Chondrocyte (in vitro differentiated cells): Measurements from ENCODE around the gene DTX3. TPM values are rescaled to one million over a fixed set of nuclear protein-coding genes. Genes with fewer than 3 reads are reported as not detected.
A peak's percentile ranks its signal among the peaks of the same experiment; 100 is the strongest.

Experiments used
- DNase-seq: peaks from one replicate; pipeline ENCODE4 v3.0.0; 2021; ENCODE audit warnings: mixed read lengths, low spot score
- H3K27ac Mint-ChIP-seq: one replicate; pipeline ENCODE4 v1.8.0; 2021; ENCODE audit warnings: mild to moderate bottlenecking, moderate library complexity, mixed read lengths; ENCODE audit not compliant: unreplicated experiment
- H3K27me3 Mint-ChIP-seq: 2 replicates; pipeline ENCODE4 v1.8.0; 2021; ENCODE audit warnings: low read depth, mixed read lengths
- H3K36me3 Mint-ChIP-seq: 2 replicates; pipeline ENCODE4 v1.8.0; 2021; ENCODE audit warnings: low read depth, mixed read lengths
- H3K4me1 Mint-ChIP-seq: 2 replicates; pipeline ENCODE4 v1.8.0; 2021; ENCODE audit warnings: low read depth, mild to moderate bottlenecking, mixed read lengths
- H3K4me3 Mint-ChIP-seq: one replicate; pipeline ENCODE4 v1.8.0; 2021; ENCODE audit warnings: mild to moderate bottlenecking, moderate library complexity, mixed read lengths; ENCODE audit not compliant: unreplicated experiment
- H3K9me3 Mint-ChIP-seq: 2 replicates; pipeline ENCODE4 v1.8.0; 2021; ENCODE audit warnings: low read depth, mixed read lengths
- total RNA-seq: library from RNA; stranded (reverse); gene quantifications from 3 replicates; pipeline ENCODE4 v1.2.1, GENCODE V29; 2021
- TF ChIP-seq, protein P1 (sequence below): fragments of 200-600 bp; sonication (generic); IDR thresholded peaks from 2 replicates; pipeline ENCODE4 v1.5.0; 2021; ENCODE audit warnings: antibody characterized with exemption, mild to moderate bottlenecking, moderate library complexity

Gene DTX3
- total RNA-seq, 1 donor from 2014 or later: 29.8 TPM

DNA sequence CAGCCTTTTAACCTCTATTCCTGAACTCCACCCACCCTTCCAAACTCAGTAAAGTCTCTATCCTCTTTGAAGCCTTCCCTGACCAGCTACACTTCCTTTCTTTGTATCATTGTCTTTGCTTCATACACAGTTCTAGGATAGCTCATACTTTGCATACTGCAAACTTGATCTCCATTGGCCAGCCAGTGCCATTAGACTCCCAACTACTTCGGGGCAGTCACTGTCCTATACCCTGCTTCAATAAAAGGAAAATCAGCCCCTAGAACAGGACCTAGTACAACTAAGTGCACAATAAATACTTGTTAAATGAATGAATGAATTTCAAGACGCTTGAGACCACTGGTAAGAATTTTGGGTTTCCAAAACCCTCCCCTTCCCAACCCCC, 14.2 kb upstream of the DTX3 start:
- H3K4me3 Mint-ChIP-seq: peak overlapping the region; percentile 92
- peaks cover 4% of the 10 kb centered on the region for H3K36me3 Mint-ChIP-seq
- TF ChIP-seq, protein P1, sequence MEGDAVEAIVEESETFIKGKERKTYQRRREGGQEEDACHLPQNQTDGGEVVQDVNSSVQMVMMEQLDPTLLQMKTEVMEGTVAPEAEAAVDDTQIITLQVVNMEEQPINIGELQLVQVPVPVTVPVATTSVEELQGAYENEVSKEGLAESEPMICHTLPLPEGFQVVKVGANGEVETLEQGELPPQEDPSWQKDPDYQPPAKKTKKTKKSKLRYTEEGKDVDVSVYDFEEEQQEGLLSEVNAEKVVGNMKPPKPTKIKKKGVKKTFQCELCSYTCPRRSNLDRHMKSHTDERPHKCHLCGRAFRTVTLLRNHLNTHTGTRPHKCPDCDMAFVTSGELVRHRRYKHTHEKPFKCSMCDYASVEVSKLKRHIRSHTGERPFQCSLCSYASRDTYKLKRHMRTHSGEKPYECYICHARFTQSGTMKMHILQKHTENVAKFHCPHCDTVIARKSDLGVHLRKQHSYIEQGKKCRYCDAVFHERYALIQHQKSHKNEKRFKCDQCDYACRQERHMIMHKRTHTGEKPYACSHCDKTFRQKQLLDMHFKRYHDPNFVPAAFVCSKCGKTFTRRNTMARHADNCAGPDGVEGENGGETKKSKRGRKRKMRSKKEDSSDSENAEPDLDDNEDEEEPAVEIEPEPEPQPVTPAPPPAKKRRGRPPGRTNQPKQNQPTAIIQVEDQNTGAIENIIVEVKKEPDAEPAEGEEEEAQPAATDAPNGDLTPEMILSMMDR: no peak
- H3K9me3 Mint-ChIP-seq: no peaks in the 10 kb centered on the region
- no peaks in the 10 kb centered on the region for H3K27me3 Mint-ChIP-seq
- DNase-seq: no peak
- no peak overlapping the region for H3K27ac Mint-ChIP-seq
- H3K4me1 Mint-ChIP-seq: peaks cover 26% of the 10 kb centered on the region

DNA sequence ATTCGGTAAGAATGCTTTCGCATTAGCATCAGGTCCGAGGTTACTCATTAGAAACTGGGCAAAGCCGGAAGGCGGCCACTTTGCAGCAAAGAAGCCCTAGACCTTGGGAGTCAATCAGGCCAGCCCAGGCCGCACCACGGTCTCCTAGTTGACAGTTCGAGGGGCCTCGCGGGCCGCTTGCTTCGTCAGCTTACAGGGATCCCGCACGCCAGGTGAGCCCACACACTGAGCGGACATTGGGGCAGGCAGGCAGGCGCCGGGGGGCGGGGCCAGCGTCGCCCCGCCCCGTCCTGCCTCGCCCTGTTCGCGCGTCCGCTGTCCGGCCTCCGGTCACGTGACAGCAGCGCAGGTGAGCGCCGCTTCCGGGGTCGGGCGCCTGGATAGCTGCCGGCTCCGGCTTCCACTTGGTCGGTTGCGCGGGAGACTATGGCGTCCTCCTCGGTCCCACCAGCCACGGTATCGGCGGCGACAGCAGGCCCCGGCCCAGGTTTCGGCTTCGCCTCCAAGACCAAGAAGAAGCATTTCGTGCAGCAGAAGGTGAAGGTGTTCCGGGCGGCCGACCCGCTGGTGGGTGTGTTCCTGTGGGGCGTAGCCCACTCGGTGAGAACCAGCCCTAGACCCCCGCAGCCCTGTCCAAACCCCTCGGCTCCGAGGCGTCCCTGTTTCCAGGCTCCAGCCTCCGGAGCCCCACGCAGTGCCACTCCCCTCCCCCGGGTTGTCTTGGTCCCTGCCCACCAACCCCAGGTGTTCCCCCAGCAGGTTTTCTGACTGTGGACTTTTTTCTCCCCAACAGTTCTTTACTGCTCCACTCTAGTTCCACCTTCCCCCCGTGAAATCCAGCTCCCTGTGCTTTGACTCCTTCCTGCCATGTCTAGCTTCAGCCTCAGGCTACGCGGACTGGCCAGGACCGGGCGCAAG, 13.5 kb upstream of the DTX3 start, which contains the start of gene PIP4K2C:
PIP4K2C (plus strand) TSS at position 329 of the 918 bp plus-strand sequence; CDS start at position 427, 98 bp downstream.
- no peak for DNase-seq
- peaks cover 26% of the 10 kb centered on the region for H3K4me1 Mint-ChIP-seq
- peak within 1 kb of the TSS; percentile 92 for H3K4me3 Mint-ChIP-seq
- no peaks in the 10 kb centered on the region for H3K9me3 Mint-ChIP-seq
- peak within 1 kb of the TSS; percentile 87 for H3K27ac Mint-ChIP-seq
- H3K27me3 Mint-ChIP-seq: no peaks in the 10 kb centered on the region
- TF ChIP-seq, protein P1: no peak
- H3K36me3 Mint-ChIP-seq: peaks cover 9% of the 10 kb centered on the region

DNA sequence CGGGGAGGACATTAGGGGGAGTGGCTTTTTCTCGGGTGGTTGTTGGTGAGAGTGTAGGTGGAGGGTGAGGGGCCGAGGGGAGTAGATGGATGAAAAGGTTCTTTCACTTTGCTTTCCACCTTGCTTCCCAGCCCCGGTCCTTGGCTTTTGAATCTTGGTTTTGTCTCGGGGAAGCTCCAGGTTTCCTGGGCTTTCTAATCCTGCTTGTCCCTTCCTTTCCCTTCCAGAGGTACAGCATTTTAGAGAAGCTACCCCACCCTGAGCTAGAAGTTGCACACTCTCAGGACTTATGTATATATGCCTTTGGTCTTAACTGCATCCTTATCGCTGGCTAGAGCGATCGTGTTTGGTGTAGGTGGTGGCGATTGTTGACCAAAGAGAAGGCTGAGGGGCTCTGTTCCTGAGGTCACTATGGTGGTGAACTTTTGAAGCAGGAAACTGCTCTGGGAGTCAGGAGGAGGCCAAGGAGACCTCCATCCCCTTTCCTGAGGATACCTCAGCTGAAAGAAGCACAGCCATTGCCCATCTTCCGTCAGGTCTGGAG, 12.8 kb upstream of the DTX3 start:
- no peaks in the 10 kb centered on the region for H3K9me3 Mint-ChIP-seq
- no peak for DNase-seq
- peak overlapping the region; percentile 92 for H3K4me3 Mint-ChIP-seq
- TF ChIP-seq, protein P1: no peak
- H3K27me3 Mint-ChIP-seq: no peaks in the 10 kb centered on the region
- H3K36me3 Mint-ChIP-seq: peaks cover 11% of the 10 kb centered on the region
- H3K4me1 Mint-ChIP-seq: peaks cover 26% of the 10 kb centered on the region
- no peak overlapping the region for H3K27ac Mint-ChIP-seq

DNA sequence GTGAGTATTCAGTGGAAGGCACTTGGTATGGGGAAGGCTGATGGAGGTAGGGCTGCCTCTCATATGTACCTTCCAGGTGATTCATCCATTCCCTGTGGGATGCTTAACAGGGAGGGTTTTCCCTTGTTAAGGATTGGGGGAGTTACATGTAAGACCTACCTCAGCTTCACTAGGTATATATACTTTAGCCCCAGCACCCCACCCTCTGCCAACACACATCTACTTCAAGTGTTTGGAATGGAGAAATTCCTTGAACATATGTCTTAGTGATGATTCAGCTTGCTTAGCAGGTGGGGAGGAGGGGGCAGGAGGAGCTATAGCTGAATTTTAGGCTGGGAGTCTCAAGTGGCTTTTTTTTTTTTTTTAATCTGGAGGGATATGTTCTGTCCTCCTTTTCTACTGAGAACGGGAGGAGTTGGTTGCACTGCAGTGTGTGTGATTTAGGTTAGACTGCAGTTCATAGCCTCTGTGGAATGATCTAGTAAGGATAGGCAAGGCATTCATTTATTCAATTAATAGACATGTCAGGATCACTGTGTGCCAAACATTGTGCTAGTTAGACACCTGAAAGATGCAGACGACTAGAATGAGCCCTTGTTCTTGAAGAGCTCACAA, 12.0 kb upstream of the DTX3 start:
- Mint-ChIP-seq H3K27ac (no peak overlapping the region), H3K36me3 (peaks cover 16% of the 10 kb centered on the region), H3K4me3 (peak overlapping the region; percentile 92), H3K4me1 (peaks cover 26% of the 10 kb centered on the region), H3K27me3 (no peaks in the 10 kb centered on the region), H3K9me3 (no peaks in the 10 kb centered on the region)
- TF ChIP-seq, protein P1: no peak
- DNase-seq: no peak

DNA sequence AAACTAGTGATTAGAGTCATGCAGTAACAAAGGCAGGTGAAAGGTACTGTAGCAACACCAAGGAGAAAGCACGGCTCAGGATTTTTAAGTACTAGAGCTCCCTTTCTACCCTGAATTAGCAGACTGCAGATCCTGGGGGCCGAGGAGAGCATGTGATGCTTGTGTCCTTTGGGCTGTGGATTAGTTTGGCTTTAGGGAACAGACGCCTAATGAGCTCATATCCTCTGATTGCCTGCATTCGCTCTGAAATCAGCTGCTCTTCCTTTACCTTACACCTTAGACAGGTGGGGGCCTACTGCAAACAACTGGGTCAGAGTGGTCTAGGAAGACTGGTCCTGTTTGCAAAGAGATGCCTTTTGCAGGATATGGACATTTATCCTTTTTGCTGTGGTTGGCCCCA, 11.4 kb upstream of the DTX3 start:
- TF ChIP-seq, protein P1: no peak
- Mint-ChIP-seq H3K36me3 (peaks cover 18% of the 10 kb centered on the region), H3K4me1 (peaks cover 26% of the 10 kb centered on the region), H3K4me3 (no peak overlapping the region), H3K27ac (no peak overlapping the region), H3K27me3 (no peaks in the 10 kb centered on the region), H3K9me3 (no peaks in the 10 kb centered on the region)
- DNase-seq: no peak
